ENCODE results near the gene SLC39A12.

Gene SLC39A12

DNA sequence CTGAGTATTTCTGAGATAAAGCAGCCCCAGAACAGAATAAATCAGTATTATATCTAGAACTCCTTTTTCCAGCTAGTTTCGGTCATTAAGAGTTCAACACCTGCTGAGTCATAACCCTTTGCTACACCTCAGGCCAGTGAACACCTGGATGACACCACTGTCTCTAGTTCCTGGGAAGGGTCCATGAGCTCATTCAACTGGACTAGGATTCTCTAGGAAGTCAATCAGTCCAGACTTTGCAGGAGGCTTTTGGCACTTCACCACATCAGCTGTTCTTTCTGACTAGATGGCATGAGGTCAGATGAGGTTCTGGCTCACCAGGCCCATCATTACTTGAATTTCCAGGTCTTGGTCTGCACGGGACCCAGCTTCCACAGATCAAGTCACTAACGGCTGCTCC lies 11.7 kb downstream of the SLC39A12 start:
- no peak for DNase-seq (ENCODE audit: low read depth)

DNA sequence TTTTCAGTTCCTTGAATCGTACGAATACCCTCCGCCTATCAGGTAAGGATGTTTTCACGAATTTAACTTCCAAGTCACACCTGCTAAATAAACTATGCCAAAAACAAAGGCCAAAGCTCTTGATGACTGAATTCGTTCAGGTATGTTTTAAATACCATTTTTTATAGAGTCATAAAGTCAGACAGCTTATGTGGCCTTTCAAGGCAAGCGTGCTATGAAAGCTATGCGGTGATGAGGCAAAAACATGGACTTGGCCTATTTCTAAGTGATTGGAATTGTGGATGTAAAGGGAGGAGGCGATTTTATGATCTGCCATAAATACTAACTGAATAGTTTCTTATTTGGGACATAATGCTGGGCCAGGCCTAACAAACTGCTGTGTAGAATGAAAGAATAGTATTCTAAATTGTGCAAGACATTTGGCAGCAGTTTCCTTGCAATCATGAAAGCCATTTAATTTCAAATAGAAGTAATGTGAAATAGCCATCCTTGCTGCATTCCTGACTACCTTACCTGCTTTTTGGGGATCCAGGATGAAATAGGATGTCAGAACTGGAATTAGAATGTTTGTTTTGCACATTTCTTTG lies 14.0 kb downstream of the SLC39A12 start:
- no peak for DNase-seq (ENCODE audit: low read depth)

DNA sequence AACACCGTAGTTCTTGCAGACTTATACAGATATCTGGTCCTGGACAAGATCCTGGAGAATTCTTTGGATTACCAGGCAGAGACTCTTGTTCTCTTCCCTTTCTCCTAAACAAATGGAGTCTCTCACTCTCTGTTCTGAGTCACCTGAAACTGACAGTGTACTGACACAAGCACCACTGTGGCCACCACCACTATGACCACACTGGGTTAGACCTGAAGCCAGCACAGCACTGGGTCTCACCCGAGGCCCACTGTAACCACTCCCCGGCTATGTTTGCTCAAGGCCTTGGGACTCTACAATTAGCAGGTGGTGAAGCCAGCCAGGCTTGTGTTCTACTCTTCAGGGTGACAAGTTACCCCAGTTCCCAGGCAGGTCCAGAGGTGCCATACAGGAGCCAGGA lies 22.8 kb downstream of the SLC39A12 start:
- DNase-seq (ENCODE audit: low read depth), result no peak

DNA sequence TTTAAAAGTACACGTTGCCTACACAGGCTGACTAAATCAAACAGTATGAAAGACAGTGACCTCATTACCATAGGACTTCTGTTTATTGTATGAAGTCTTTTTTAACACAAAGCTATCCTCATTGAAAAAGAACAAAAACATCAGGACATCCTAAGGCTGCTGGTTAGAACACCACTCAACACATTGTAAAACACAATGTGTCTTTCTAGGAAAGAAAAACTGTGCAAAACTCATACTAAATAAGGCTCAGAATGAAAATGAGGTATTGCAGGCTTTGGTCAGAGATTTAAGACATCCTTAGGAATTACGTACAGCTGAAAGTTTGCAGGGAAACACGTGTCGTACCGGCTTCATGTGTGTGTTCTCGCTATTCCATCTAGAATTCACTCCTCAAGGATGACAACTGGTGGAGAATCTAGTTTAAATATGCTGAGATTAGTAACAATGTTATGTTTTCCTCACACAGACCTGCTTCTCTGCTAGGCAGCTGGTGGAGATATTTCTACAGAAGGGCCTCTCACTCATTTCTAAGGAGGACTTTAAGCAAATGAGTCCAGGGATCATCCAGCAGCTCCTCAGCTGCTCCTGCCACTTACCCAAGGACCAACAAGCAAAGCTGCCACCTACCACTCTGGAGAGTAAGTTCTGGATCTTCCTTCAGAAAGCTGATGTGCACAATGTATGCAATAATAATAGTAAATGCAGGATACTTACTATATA lies 29.3 kb downstream of the SLC39A12 start:
- DNase-seq (ENCODE audit: low read depth), result no peak

DNA sequence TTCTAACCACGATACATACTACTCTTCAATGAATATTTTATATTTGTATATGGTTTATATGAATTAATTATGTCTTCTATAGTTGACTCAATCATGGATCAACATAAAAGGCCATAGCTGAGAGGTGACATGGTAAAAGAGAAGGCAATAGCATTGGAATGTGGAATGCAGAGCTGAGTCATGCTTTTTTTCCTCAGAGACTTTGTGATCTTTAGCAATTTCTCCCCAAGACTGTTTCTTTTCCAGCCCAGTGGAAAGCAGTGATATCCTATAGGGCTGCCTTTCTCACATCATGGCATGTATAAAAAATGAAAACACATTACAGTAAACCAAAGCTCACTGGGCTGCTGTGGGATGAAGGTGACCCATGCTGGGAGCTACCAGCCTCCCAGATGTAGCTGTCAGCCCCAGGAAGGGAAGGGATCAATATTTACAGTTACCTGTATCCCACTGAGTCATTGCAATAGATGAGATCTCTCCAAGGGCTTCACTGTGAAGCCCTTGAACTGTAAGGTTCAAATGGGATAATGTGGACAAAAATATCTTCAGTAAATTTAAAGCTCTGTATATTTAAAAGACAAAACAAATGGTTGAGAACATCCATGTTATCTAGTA lies 30.2 kb downstream of the SLC39A12 start:
- DNase-seq (ENCODE audit: low read depth), result no peak

DNA sequence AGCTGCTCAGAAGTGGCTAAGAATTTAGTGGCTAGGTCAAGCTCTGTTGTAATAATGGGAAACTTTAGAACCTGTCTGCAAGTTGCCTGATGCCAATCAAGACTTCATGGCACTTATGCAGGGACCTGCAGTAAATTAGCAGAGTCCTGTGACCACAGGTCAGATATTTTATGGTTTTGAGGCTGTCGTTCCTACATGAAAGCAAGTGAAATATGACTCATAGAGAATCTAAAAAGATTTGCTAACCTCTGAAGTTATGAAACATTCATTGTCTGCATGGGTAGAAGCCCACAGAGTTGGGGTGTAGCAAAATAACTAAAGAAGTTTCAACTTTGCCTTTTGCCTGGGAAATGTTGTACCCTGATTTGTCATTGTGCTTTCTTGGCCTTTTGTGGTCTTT lies 32.3 kb downstream of the SLC39A12 start:
- DNase-seq (ENCODE audit: low read depth), result no peak

DNA sequence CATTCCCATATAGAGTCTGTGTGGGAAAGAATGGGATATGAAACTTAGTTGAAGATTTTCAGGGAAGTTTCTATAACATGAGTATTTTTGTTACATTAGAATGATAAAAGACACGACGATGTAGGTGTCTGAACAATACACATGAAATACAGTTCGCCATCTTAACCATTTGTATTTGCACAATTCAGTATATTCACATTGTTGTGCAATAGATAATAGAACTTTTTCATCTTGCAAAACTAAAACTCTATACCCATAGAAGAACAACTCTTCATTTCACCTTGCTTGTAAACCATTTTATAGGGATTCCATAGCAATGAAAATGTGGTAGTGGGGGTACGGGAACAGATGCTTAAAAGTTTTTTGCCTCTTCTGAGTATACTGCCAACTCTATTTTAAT lies 32.8 kb downstream of the SLC39A12 start:
- DNase-seq (ENCODE audit: low read depth), result no peak

DNA sequence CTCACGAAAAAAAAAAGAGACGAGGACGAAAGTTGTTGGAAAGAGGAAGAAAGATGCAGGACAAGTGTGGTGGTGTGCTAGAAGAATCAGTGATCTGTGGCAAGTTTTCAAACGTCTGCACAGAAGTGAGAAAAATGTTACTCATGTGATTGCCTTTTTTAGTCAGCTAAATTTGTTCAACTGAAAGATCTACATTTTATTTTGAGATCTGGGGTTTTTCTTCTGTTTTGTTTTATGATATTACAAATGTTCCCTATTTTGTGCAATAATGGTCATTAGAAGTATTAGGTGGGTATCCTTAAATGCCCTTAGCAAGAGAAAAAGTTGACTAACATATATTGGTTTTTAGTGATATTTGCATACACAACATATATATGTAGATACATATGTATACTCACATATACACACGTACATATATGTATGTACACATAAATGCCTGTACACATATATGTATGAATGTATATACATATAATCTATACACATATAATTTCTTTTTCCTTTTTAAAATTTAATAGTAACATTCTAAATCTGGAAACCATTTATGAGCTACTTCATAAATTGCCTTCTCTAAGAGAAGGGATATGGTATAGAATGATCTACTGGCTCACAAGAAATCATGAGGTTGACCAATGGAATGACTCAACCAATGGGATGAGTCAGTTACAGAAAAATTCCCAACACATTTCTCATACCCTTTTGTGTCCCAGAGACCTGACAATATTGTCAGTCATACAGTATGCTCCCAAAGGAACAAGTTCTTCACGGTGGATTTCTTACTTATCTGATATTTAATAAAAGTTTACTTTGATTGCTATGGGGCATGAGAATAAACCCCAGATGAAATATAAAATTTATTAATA lies 38.4 kb downstream of the SLC39A12 start:
- no peak for DNase-seq (ENCODE audit: low read depth)

DNA sequence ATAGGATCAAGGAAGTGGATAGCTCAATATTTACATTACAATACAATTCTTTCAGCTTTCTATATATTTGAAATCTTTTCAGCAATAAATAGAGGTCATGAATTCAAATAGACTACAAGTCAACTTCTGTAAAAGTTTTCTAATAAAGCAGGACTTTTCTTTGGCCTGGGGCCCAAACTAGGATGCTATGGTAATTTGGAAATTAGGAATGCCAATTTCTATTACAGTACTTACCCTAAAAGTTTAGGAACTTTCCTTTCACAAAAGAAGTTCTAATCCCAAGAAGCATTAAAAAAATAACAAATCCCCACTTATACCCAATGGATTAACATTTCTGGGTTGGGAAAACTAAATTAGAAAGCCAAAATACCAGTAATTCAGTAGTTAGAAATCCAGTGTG lies 40.5 kb downstream of the SLC39A12 start:
- DNase-seq (ENCODE audit: low read depth), result no peak

DNA sequence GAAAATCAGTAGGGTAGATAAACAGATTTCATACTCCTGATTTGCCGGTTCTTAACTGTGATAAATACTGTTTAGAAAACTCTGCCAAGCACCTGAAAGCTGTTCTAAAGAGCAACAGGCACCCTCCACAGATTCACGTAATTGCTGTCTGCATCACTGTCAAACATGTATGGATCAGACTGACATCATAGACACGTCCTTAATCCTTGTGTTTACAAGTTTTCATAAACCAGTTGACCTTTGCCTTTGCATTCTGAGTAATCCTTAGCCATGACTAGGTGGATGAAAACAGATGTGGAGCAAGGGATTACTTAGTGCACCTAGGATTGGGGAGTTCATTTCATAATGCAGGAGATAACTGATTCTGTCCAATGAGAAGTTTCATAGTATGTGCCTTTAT lies 41.6 kb downstream of the SLC39A12 start:
- no peak for DNase-seq (ENCODE audit: low read depth)

DNA sequence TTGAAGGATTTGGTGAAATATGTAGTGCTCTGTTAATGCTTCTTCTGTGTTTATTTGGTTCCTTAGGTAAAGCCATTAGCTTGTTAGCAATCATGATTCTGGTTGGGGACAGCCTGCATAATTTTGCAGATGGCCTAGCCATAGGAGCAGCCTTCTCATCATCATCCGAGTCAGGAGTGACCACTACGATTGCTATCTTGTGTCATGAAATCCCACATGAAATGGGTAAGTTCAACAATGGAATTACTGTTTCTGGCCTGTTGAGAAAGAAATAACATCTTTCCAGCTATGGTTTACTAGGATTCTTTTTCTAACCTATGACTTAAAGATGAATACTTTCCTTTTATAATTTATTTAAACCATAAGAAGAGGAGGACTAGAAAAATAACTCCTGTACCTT lies 48.9 kb downstream of the SLC39A12 start:
- no peak for DNase-seq (ENCODE audit: low read depth)

DNA sequence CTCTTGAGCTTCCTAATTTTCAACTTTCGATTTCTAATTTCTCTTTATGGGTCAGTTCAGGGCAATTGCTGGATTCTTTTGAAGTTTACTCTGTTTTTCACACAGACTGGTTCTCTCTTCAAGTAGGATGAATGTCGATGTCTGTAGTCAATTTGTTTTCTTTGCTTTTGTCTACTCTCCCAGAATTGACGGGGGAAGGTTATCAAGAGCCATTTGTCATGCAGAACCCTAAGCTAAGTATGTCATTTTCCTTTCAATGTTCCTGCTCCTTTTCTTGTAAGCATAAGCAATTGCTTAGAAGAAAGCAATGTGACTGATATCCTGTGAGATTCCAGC lies 53.7 kb downstream of the SLC39A12 start:
- no peak for DNase-seq (ENCODE audit: low read depth)

DNA sequence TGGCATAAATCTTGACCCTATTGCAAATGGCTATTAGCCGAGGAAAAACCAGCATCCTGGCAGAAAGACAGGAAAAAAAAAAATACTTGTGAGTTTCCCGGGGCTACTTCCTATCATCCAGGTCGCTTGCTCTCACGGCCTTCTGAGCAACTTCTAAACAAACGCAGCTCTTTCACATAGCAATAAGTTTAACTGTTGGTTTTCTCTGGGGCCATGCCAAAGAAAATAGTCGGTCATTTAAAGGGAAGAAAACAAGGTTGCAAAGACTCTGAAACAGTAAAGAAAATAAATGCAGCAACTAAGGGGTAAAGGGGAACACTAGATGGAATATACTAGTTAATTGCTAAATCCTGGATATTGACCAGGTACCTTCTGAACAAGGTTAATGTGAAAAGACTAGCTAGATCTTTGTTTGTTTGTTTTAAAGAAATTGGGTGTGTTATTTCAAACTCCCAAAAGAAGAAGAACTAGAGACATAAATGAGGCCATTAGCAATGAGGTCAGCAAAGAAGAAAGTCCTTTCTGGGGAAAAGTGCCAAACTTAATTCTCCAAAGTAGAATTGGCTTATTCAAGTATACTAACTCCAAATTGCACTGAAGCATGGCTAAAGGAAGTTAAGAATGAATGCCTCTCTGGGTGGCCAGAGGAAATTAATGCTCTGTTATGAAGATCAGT lies 54.2 kb downstream of the SLC39A12 start:
- no peak for DNase-seq (ENCODE audit: low read depth)

DNA sequence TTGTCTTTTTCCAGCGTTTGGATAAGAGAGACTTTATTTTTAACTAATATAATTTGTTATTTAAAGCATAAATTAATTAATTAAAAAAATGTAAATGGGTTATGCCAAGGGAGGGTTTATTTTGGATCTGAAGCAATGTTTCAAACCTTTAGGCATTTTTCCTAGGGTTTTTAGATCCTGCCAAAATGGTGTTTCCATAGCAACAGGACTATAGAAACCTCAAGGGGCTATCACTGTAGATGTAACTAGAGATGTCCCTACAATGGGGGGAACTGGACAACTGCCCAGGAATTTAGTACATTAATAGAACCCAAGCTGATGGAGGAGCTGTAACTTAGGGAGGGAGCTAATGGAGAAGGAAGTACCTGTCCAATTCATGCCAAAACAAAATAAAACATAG lies 57.3 kb downstream of the SLC39A12 start:
- no peak for DNase-seq (ENCODE audit: low read depth)

DNA sequence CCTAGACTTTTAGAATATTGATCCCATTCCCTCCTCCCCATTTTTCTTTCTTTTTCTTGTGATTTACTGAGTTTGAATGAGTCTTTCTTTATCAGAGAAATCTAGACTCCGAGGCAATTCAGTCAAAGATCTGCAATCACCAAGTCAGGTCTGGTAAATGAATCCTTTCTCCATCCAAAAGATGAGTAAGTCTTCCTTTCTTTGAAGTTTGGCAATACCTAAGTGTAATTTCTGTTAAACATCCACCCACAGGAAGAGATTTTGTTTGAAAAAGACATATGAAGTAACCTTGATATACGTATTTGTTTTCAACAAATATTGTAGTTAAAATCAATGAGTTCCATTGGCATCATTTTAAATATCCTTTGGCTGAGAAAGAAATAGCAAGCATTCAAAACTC lies 58.3 kb downstream of the SLC39A12 start:
- no peak for DNase-seq (ENCODE audit: low read depth)

DNA sequence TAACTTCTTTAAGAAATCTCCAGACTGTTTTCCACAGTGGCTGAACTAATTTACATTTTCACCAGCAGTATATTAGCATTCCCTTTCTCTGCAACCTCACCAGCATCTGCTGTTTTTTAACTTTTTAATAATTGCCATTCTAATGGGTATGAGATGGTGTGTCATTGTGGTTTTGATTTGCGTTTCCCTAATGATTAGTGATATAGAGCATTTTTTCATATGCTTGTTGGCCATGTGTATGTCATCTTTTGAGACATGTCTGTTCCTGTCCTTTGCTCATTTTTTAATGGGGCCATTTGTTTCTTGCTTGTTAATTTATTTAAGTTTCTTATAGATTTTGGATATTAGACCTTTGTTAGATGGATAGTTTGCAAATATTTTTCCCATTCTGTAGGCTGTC lies 68.8 kb downstream of the SLC39A12 start:
- DNase-seq (ENCODE audit: low read depth), result no peak

DNA sequence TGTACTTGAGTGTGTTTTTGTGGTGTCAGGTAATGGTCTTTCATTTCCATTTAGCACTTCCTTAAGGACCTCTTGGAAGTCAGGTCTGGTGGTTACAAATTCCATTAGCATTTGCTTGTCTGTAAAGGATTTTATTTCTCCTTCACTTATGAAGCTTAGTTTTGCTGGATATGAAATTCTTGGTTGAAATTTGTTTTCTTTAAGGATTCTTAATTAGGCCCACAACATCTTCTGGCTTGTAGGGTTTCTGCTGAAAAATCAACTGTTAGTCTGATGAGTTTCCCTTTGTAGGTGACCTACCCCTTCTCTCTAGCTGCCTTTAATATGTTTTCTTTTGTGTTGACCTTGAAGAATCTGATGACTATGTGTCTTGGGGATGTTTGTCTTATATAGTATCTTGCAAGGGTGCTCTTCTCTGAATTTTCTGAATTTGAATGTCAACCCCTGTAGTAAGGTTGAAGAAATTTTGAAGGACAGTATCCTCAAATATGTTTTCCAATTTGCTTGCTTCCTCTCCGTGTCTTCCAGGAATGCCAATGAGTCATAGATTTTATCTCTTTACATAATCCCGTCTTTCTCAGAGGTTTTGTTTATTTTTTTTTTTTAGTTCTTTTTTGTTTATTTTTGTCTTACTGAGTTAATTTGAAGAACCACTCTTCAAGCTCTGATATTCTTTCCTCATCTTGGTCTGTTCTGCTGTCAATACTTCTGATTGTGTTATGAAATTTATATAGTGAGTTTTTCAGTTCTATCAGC lies 70.2 kb downstream of the SLC39A12 start:
- DNase-seq (ENCODE audit: low read depth), result no peak

DNA sequence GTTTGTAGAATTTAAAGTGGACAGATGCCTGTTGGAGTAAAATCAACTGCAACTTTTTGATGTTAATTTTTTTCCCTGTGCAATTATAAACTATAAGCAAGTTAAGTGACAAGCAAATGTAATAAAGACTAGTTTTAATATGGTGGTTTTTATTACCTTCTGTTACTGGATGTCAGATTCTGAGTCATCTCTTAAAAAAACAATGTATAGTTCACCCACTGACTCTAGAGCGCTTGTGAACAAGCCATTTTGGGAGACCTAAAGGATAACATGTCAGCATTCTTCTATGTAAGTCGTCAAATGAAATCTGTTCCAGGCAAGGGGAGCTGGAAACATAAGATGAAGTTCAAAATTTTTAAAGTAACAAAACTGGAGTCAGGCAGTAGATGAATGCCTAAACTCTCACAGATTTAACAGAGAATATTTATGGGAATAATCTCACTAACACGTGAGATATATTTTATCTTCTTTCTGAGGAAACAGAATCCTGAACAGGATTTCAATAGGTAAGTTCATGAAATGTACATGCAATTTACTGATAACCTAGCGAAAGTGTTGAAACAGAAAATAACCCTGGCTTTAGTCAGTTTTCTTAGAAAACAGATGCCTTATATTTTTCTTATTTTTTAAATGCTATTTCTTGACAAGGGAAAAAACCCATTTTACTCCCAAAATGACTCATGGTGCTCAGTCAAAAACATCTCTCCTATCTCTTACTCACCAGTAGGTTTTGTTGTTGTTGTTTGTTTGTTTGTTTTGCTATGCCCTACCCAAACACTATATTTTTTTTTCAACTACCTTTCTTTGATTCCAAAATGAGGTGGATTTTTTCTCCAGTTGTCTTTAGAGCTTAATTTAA lies 91.7 kb downstream of the SLC39A12 start:
- DNase-seq (ENCODE audit: low read depth), result no peak

DNA sequence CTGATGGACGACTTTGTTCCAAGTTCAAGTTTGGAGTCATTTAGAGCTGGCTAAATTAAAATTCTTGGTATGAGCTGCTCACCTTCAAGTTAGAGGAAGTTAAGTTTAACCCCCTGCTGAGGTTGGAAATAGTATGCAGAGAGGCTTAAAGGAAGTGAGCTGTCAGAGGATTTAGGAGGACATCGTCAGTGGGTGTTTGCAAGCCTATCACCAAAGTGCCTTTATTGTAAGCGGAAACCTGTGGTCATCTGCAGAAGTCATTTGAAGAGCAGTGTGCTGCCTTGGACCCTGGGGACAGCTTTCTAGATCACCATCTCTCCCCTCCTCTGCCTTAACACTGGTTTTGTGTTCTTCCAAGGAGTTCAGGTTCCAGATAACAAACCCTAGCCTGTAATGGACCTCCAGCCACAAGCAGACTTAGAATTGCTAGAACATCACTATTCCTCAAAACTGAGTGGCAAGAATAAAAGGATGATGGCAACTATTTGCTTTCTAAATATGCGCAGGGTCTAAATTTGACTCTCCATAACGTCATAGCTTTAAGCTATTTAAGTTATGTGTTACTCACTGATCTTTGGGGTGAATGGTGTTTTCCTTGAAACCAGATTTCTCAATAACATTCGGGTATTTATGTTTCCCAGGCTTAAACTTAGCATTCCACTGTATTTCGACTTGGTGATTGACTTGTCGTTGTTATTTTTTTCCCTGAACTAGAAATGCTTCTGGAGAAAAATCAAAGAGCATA lies 93.4 kb downstream of the SLC39A12 start:
- DNase-seq (ENCODE audit: low read depth), result no peak

DNA sequence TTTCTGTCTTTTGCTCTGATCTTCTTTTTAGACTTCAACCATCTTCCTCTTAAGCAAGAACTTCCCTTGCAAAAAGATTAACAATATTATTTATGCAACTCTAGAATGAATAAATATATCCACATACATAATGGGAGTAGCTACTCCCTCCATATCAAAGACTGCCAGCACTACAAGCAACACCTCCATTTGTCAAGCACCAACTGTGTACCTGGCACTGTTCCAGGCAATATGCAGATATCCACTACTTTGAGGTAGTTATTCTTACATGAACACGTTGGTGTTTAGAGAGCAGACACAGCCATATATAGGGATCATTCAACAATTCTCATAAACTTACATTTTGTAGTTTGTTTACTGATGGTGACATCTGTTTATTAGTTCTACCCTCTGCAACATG lies 104.9 kb downstream of the SLC39A12 start:
- no peak for DNase-seq (ENCODE audit: low read depth)

All from stimulated activated CD8-positive, alpha-beta memory T cell treated with anti-CD3 and anti-CD28 coated beads, Interleukin-12 subunit alpha, Interleukin-12 subunit beta, amount 100 ng/mL, for 4 hours (primary cell).